BLaER1 treated with 17β-estradiol and CSF1 and Interleukin-3, amounts not matched to agents 10 nM and 100 nM (cell line): ENCODE data around the gene SERPINB3.
"Not testable (repeated sequence)": the region's sequence is repeated elsewhere in the genome, so short reads cannot be mapped to it uniquely, and the experiment has no call there.

Experiments used
- H3K27ac ChIP-seq, 11 experiments: shearing (Covaris generic); formaldehyde crosslinking; 2 replicates each; pipeline ENCODE4 v1.8.1; 2022
- H3K27me3 ChIP-seq, 11 experiments: shearing (Covaris generic); formaldehyde crosslinking; 2 replicates each; pipeline ENCODE4 v1.8.1; 2022
- H3K36me3 ChIP-seq, 11 experiments: shearing (Covaris generic); formaldehyde crosslinking; 2 replicates each; pipeline ENCODE4 v1.8.1; 2022
- H3K4me1 ChIP-seq, 10 experiments: shearing (Covaris generic); formaldehyde crosslinking; 2 replicates each; pipeline ENCODE4 v1.8.1; 2022
- H3K4me2 ChIP-seq, 11 experiments: shearing (Covaris generic); formaldehyde crosslinking; 2 replicates each; pipeline ENCODE4 v1.8.1; 2022
- H3K4me3 ChIP-seq, 10 experiments: shearing (Covaris generic); formaldehyde crosslinking; 2 replicates each; pipeline ENCODE4 v1.8.1; 2022
- H3K9ac ChIP-seq, 11 experiments: shearing (Covaris generic); formaldehyde crosslinking; 2 replicates each; pipeline ENCODE4 v1.8.1; 2022
- H3K9me3 ChIP-seq, 11 experiments: shearing (Covaris generic); formaldehyde crosslinking; replicated peaks in 1 of 11; 2 replicates each; pipeline ENCODE4 v1.8.1; 2022
- H4K20me1 ChIP-seq, 11 experiments: shearing (Covaris generic); formaldehyde crosslinking; 2 replicates each; pipeline ENCODE4 v1.8.1; 2022
- Cebpa-rat ChIP-seq, 11 experiments: shearing (Covaris generic); IDR thresholded peaks; 2 replicates each; pipeline ENCODE4 v1.8.1; 2022

Gene SERPINB3

DNA sequence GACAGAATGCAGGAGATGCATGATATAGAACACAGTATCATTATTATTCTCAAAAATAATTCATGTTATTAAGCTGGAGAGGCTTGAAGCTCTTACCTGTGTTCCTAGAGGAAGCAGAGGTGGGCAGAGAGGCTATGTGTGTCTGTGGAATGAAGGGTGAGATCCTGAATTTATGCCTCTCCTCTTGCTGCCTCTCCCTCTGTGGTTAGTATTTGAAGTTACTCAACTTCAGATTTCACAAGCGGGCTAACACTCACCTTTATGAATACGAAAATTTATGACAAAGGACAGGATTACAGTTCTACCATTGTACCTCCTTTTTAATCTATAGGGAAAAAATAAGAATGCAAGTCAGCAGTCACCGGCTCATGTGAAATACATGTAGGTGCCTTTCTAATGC, at the start of gene SERPINB3:
Gene SERPINB3 (minus strand): TSS at position 144 of the 400 bp plus-strand sequence. CDS start 677 bp downstream, outside the sequence.
- not testable (repeated sequence) for H3K27ac ChIP-seq, H3K4me3 ChIP-seq, H3K4me1 ChIP-seq

DNA sequence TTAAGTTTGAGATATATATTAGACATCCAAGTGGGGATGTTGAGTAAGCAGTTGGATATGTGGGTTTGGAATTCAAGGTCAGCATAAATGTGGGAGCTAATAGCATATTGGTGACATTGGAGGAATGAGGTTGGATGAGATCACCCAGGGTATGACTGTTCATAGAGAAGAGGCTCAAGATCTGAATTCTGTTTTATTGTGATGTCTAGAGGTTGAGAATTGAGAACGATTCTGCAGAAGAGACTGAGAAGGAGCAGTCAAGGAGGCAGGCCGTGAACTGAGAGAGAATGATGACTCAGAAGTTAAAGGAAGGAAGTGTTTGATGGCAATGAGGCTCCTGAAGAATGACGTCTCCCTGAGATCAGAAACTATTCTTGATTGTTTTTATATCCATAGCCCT, 47.0 kb upstream of the SERPINB3 start:
- TF ChIP-seq Cebpa-rat (IDR thresholded peaks at IDR 0.05): no peak
- Histone ChIP-seq H3K36me3 (no peaks in the 10 kb centered on the region), H3K27me3 (no peaks in the 10 kb centered on the region), H3K4me2 (no peak overlapping the region), H3K4me3 (no peak overlapping the region), H3K9ac (no peak overlapping the region), H4K20me1 (no peaks in the 10 kb centered on the region), H3K4me1 (no peaks in the 10 kb centered on the region), H3K27ac (no peak overlapping the region), H3K9me3 (peaks cover 7 to 18% (median 14%) of the 10 kb centered on the region in 11 experiments)

More for the DNA sequence above, at the start of gene SERPINB3:
- H3K9ac ChIP-seq, H3K36me3 ChIP-seq, H3K4me2 ChIP-seq, H3K27me3 ChIP-seq, H4K20me1 ChIP-seq: not testable (repeated sequence)
- peaks cover 4 to 15% (median 12%) of the 10 kb centered on the region in 11 experiments; a peak in 17 of 22 replicates for H3K9me3 ChIP-seq

DNA sequence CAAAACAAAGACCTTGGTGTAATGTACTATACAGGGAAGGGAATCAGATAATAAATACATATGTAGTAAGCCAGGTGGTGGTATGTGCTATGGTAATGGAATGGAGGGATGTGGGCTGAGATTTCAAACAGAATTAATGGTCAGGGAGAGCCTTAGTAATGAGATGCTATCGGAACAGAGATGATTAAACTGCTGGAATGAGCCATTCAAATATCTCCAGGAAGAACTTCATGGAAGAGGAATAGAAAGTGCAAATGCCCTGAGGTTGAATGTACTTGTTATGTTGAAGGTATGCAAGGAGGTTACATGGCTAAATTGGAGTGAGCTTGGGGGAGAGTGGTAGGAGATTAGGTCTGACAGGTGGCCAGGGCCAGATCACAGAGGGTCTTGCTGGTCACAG, 46.1 kb upstream of the SERPINB3 start:
- Histone ChIP-seq H3K9me3 (peaks cover 0 to 10% (median 5%) of the 10 kb centered on the region in 11 experiments; a peak in 11 of 22 replicates), H4K20me1 (no peaks in the 10 kb centered on the region), H3K9ac (no peak overlapping the region), H3K36me3 (no peaks in the 10 kb centered on the region), H3K27ac (no peak overlapping the region), H3K4me2 (no peak overlapping the region), H3K4me1 (no peaks in the 10 kb centered on the region), H3K4me3 (no peak overlapping the region), H3K27me3 (no peaks in the 10 kb centered on the region)
- TF ChIP-seq Cebpa-rat (IDR thresholded peaks at IDR 0.05): no peak

DNA sequence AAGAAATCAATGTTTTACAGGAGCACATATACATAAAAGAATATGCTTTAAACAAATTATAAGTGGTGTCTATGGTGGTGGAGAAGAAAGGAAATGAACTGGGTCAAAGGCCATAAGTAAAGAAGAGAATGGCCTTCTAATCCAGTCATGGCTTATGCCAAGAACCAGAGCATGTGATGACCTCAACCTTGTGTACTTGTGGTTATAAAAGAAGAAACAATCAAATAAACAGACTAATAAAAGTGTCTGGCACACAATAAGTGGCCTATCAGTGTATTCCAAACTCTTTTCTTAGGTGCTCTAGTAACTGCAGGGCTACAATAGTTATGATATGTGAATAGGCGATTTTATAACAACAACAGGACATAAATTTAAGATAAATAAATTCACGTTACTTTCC, 43.7 kb upstream of the SERPINB3 start:
- Histone ChIP-seq H3K27me3 (no peaks in the 10 kb centered on the region), H4K20me1 (no peaks in the 10 kb centered on the region), H3K4me1 (no peaks in the 10 kb centered on the region), H3K9ac (no peak overlapping the region), H3K27ac (no peak overlapping the region), H3K36me3 (no peaks in the 10 kb centered on the region), H3K9me3 (no peaks in the 10 kb centered on the region), H3K4me3 (no peak overlapping the region), H3K4me2 (no peak overlapping the region)
- no peak for TF ChIP-seq Cebpa-rat (IDR thresholded peaks at IDR 0.05)

DNA sequence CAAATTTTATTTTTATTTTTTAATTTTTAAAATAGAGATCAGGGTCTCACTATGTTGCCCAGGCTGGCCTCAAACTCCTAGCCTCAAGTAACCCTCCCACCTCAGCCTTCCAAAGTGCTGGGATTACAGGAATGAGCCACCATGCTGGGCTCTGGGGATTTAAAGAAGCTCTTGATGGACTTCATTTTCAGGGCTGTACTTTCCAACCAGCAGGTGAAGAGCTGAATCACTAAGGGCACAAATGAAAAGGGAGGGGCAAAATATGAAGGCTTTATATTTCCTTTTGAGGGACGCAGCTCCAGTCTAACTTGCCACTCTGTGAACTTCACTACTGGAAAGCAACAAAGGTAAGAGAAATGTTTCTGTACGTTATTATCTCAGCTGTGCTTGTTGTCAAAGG, 41.0 kb upstream of the SERPINB3 start, which contains the start of gene SERPINB11:
Gene SERPINB11 (plus strand): TSS at position 301 of the 400 bp plus-strand sequence. CDS start 7,234 bp downstream, outside the sequence.
- H3K4me1 ChIP-seq: no peaks in the 10 kb centered on the region
- H3K4me3 ChIP-seq: no peak within 1 kb of the TSS
- H3K27ac ChIP-seq: no peak within 1 kb of the TSS
- no peak within 1 kb of the TSS for H3K9ac ChIP-seq
- no peaks in the 10 kb centered on the region for H3K36me3 ChIP-seq
- TF ChIP-seq Cebpa-rat (IDR thresholded peaks at IDR 0.05): no peak
- H3K4me2 ChIP-seq: no peak within 1 kb of the TSS
- no peaks in the 10 kb centered on the region for H3K9me3 ChIP-seq
- no peaks in the 10 kb centered on the region for H3K27me3 ChIP-seq
- H4K20me1 ChIP-seq: no peaks in the 10 kb centered on the region

DNA sequence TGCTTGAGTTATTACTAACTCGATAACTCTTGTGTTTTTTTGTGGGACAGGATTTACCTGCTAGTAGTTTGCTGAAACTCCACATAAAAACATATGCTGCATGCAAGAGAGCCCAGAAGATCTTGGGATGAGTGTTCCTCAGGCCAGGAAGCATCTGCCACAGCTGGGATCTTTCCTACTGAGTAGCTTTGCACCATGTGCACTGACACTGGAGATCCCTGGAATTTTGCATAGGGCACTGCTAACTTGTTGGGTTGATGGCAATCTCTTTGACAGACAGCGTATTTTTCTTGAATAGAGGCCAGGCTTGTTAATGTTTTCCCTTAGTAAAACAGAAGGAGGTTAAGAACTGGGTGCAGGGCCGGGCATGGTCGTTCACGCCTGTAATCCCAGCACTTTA, 40.3 kb upstream of the SERPINB3 start:
- TF ChIP-seq Cebpa-rat (IDR thresholded peaks at IDR 0.05): no peak
- Histone ChIP-seq H3K9me3 (no peaks in the 10 kb centered on the region), H3K27me3 (no peaks in the 10 kb centered on the region), H4K20me1 (no peaks in the 10 kb centered on the region), H3K9ac (no peak overlapping the region), H3K4me1 (no peaks in the 10 kb centered on the region), H3K36me3 (no peaks in the 10 kb centered on the region), H3K4me2 (no peak overlapping the region), H3K27ac (no peak overlapping the region), H3K4me3 (no peak overlapping the region)

DNA sequence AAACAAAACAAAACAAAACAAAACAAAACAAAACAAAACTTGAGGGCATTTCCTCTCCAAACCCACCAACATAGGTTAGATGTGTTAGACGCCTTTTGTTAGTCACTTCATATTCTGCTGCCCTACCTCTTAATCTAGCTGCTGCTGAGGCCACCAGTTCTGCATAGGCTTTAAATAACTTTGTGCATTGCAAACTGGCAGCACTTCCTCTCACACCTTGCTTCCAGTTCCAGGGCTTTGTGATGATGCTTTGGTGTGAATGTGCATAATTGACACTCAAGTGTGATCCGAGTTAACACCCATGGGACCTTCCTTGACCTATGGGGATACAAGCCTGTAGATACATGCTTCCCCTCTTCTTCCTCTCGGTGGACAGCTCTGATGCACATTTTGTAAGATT, 38.8 kb upstream of the SERPINB3 start:
- Histone ChIP-seq H4K20me1 (no peaks in the 10 kb centered on the region), H3K9ac (no peak overlapping the region), H3K36me3 (no peaks in the 10 kb centered on the region), H3K27ac (no peak overlapping the region), H3K4me1 (no peaks in the 10 kb centered on the region), H3K4me2 (no peak overlapping the region), H3K27me3 (no peaks in the 10 kb centered on the region), H3K4me3 (no peak overlapping the region), H3K9me3 (no peaks in the 10 kb centered on the region)
- no peak for TF ChIP-seq Cebpa-rat (IDR thresholded peaks at IDR 0.05)

DNA sequence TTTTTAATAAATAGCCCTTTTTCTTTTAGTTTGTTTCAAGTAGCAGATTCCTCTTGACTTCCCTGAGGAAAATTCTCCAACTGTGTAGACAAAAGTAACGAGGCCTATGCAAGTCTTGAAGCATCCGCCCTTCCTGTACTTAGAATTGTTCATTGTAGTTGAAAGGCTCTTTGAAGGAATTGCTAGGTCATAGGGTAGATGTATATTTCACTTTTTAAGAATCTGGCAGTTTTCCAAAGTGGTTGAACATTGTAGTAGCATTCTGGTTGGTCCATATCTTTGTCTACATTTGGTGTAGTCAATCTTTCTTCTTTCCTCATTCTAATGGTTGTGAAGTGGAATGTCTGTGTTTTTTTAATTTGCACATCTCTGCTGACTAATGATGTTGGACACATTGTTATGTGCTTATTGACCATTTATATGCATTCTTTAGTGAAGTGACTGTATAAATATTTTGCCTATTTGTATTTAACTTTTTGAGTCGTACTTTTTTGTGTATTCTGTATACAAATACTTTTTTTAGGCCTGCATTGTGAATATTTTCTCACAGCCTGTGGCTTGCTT, 35.5 kb upstream of the SERPINB3 start:
- H3K4me1 ChIP-seq: no peaks in the 10 kb centered on the region
- no peaks in the 10 kb centered on the region for H3K27me3 ChIP-seq
- H3K36me3 ChIP-seq: no peaks in the 10 kb centered on the region
- H3K4me3 ChIP-seq: no peak overlapping the region
- H3K27ac ChIP-seq: no peak overlapping the region
- peaks cover 0 to 16% (median 0%) of the 10 kb centered on the region in 11 experiments; a peak in 9 of 22 replicates for H3K9me3 ChIP-seq
- no peak overlapping the region for H3K4me2 ChIP-seq
- no peak for TF ChIP-seq Cebpa-rat (IDR thresholded peaks at IDR 0.05)
- no peak overlapping the region for H3K9ac ChIP-seq
- H4K20me1 ChIP-seq: no peaks in the 10 kb centered on the region

- Histone ChIP-seq H3K36me3 (no peaks in the 10 kb centered on the region), H3K9ac (no peak overlapping the region), H3K9me3 (peaks cover 0 to 28% (median 13%) of the 10 kb centered on the region in 11 experiments; a peak in 16 of 22 replicates), H3K4me1 (no peaks in the 10 kb centered on the region), H3K27me3 (no peaks in the 10 kb centered on the region), H3K4me2 (no peak overlapping the region), H4K20me1 (no peaks in the 10 kb centered on the region), H3K27ac (no peak overlapping the region), H3K4me3 (no peak overlapping the region)
- 0 out of 22 replicates have a peak, but pooled peaks of 1 of the 11 experiments have one; percentile 11 for TF ChIP-seq Cebpa-rat (IDR thresholded peaks at IDR 0.05)
Observed at GRCh38 chr18:63689064-63689463, 27.4 kb upstream of the SERPINB3 start.

GRCh38 chr18:63686871-63687270, 25.2 kb upstream of the SERPINB3 start:
- peaks cover 0 to 15% (median 5%) of the 10 kb centered on the region in 11 experiments; a peak in 13 of 22 replicates for H3K9me3 ChIP-seq
- no peaks in the 10 kb centered on the region for H3K36me3 ChIP-seq
- H3K4me1 ChIP-seq: no peaks in the 10 kb centered on the region
- no peak for TF ChIP-seq Cebpa-rat (IDR thresholded peaks at IDR 0.05)
- H4K20me1 ChIP-seq: no peaks in the 10 kb centered on the region
- H3K27ac ChIP-seq: no peak overlapping the region
- H3K4me3 ChIP-seq: no peak overlapping the region
- H3K4me2 ChIP-seq: no peak overlapping the region
- H3K9ac ChIP-seq: no peak overlapping the region
- H3K27me3 ChIP-seq: no peaks in the 10 kb centered on the region
